Psoas muscle (tissue), 8 donors: Measurements from ENCODE around the gene ST6GALNAC5. TPM values are rescaled to one million over a fixed set of nuclear protein-coding genes. Genes with fewer than 3 reads are reported as not detected.

Experiments used
- ATAC-seq, 4 donors: fragments of 200-7000 bp; cut with Tn5 transposase; one replicate each; pipeline ENCODE4 v1.9.1; 2020; ENCODE audit warnings: moderate library complexity in 3 of 4, mild to moderate bottlenecking in 2 of 4
- DNase-seq, 2 donors: peaks; one replicate each; pipeline ENCODE4 v3.0.0-alpha.2; 2020
- H3K27ac ChIP-seq: fragments of 200-600 bp; one replicate; pipeline ENCODE4 v1.8.0; 2022
- H3K27me3 ChIP-seq, 3 donors: fragments of 200-600 bp in 1 of 3; one replicate each; pipeline versions ENCODE4 v1.6.1 to v1.8.0; 2013 to 2022; ENCODE audit warnings: low read length in 2 of 3, mild to moderate bottlenecking in 2 of 3, moderate library complexity in 1 of 3; ENCODE audit not compliant: insufficient read depth in 3 of 3
- H3K36me3 ChIP-seq, 2 donors: fragments of 200-600 bp in 1 of 2; one replicate each; pipeline versions ENCODE4 v1.6.1 to v1.8.0; 2013 to 2022; ENCODE audit warnings: low read depth in 1 of 2, mild to moderate bottlenecking in 1 of 2, moderate library complexity in 1 of 2; ENCODE audit not compliant: insufficient read depth in 1 of 2
- H3K4me1 ChIP-seq: fragments of 200-600 bp; one replicate; pipeline ENCODE4 v1.8.0; 2022
- H3K4me3 ChIP-seq: fragments of 200-600 bp; one replicate; pipeline ENCODE4 v1.8.0; 2022; ENCODE audit warnings: mild to moderate bottlenecking
- H3K9me3 ChIP-seq: fragments of 200-600 bp; one replicate; pipeline ENCODE4 v1.8.0; 2022
- CTCF ChIP-seq: fragments of 200-600 bp; IDR thresholded peaks from one replicate; pipeline ENCODE4 v1.8.0; 2022; ENCODE audit warnings: antibody characterized with exemption
- WGBS, 3 donors: extraction: QIAGEN DNeasy Blood & Tissue Kit; methylation state at CpG; one replicate each; pipeline versions ENCODE4 v1.1.6 to v1.1.7; 2013; 5-methylcytosine and 5-hydroxymethylcytosine counted together
- intact Hi-C, 2 donors: fragments of 100-400 bp; cut with DNase I; formaldehyde crosslinking; loops; one replicate each; pipeline versions ENCODE4 v1.11.0 to v1.14.2; 2022
- polyA plus RNA-seq, 3 donors: library from polyadenylated mRNA; stranded (reverse); fragments of 200-250 nt; gene quantifications; one replicate each; pipeline ENCODE4 v1.2.3, GENCODE V29; 2013
- total RNA-seq, 4 donors: library from RNA; stranded (reverse); fragmentation: NEBNext Ultra II Directional in 2 of 4; extraction: Animal tissue kit (Norgen Biotek cat#: 25700) in 2 of 4; gene quantifications; one replicate each; pipeline versions ENCODE4 v1.2.1 to v1.2.4, GENCODE V29; 2021 to 2023
- donor health status: healthy with polysubstance abuse.
- donor health status: DM: no; HTN: no; CAD: no; lungs with moderate emphysema.
- donor health status: Bipolar disorder and iron deficiency.
- donor health status: healthy.
- donor health status: DM: yes; HTN: yes; CAD: no.
- donor health status: DM: no; HTN: no; CAD: no.
- donor health status: DM: no; HTN: no; CAD: no.
- donor health status: DM: yes; HTN: yes; CAD: no.

The ST6GALNAC5 gene
- total and polyA plus RNA-seq, 7 donors, result 0.05 to 0.66 (median 0.07) TPM; not detected in 2

- ATAC-seq (no peak), DNase-seq (no peak)
- H3K27me3 ChIP-seq, result no peaks in the 10 kb centered on the region
- H3K4me3 ChIP-seq, result no peak overlapping the region
- H3K4me1 ChIP-seq, result no peaks in the 10 kb centered on the region
- 81 to 87% (median 87%) methylated on average over 3 of the region's 3 CpGs for WGBS, 3 donors
- intact Hi-C loops, result no loop called here
- H3K36me3 ChIP-seq, result no peaks in the 10 kb centered on the region
- peaks cover 3% of the 10 kb centered on the region for H3K9me3 ChIP-seq
- no peak overlapping the region for H3K27ac ChIP-seq
- no peak for TF ChIP-seq CTCF
Measured at GRCh38 chr1:77040826-77041225, 173.5 kb downstream of the ST6GALNAC5 start.

GRCh38 chr1:77044133-77044849 lies 177.0 kb downstream of the ST6GALNAC5 start:
- H3K4me3 ChIP-seq, result no peak overlapping the region
- peaks cover 0 to 1% (median 0%) of the 10 kb centered on the region in 3 donors for H3K27me3 ChIP-seq
- DNase-seq, result no peak
- no peak for ATAC-seq
- no peak overlapping the region for H3K27ac ChIP-seq
- no peaks in the 10 kb centered on the region for H3K36me3 ChIP-seq
- WGBS, 3 donors, result 91 to 95% (median 94%) methylated on average over 20 of the region's 20 CpGs
- no peak for TF ChIP-seq CTCF
- intact Hi-C loops, result no loop called here
- no peaks in the 10 kb centered on the region for H3K9me3 ChIP-seq
- no peaks in the 10 kb centered on the region for H3K4me1 ChIP-seq

- WGBS, 3 donors, result 93 to 99% (median 93%) methylated on average over 1 of the region's 1 CpG
- no peak overlapping the region for H3K4me3 ChIP-seq
- H3K27ac ChIP-seq, result no peak overlapping the region
- no peaks in the 10 kb centered on the region for H3K9me3 ChIP-seq
- DNase-seq (no peak), ATAC-seq (no peak)
- intact Hi-C loops, result no loop called here
- H3K4me1 ChIP-seq, result no peaks in the 10 kb centered on the region
- H3K27me3 ChIP-seq, result peaks cover 0 to 1% (median 0%) of the 10 kb centered on the region in 3 donors
- H3K36me3 ChIP-seq, result no peaks in the 10 kb centered on the region
- no peak for TF ChIP-seq CTCF
Measured at GRCh38 chr1:77047575-77047974, 180.3 kb downstream of the ST6GALNAC5 start.

- intact Hi-C loops, result no loop called here
- H3K27ac ChIP-seq, result no peak overlapping the region
- 74 to 80% (median 78%) methylated on average over 3 of the region's 3 CpGs for WGBS, 3 donors
- no peak for TF ChIP-seq CTCF
- no peak for ATAC-seq
- peaks cover 0 to 1% (median 0%) of the 10 kb centered on the region in 3 donors for H3K27me3 ChIP-seq
- H3K4me1 ChIP-seq, result no peaks in the 10 kb centered on the region
- no peaks in the 10 kb centered on the region for H3K36me3 ChIP-seq
- H3K4me3 ChIP-seq, result no peak overlapping the region
- DNase-seq, result no peak
- no peaks in the 10 kb centered on the region for H3K9me3 ChIP-seq
Measured at GRCh38 chr1:77047978-77048614, 180.8 kb downstream of the ST6GALNAC5 start.
